ENCODE data around the gene MYH8.

DNA sequence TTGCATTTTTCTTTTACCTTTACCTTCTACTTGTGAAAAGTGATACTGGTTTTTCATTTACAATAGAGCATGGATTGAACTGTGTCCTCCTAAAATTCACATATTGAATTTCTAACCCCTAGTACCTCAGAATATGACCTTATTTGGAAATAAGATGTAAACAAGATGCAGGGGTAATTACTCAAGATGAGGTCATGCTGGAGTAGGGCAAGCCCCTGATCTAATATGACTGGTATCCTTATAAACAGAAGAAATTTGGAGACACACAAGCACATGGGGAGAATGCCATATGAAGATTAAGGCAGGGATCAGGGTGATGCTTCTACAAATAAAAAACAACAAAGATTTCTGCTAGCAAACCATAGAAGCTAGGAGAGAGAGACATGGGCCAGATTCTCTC is 61.2 kb downstream of the MYH8 start:
- TF ChIP-seq, protein P1, sequence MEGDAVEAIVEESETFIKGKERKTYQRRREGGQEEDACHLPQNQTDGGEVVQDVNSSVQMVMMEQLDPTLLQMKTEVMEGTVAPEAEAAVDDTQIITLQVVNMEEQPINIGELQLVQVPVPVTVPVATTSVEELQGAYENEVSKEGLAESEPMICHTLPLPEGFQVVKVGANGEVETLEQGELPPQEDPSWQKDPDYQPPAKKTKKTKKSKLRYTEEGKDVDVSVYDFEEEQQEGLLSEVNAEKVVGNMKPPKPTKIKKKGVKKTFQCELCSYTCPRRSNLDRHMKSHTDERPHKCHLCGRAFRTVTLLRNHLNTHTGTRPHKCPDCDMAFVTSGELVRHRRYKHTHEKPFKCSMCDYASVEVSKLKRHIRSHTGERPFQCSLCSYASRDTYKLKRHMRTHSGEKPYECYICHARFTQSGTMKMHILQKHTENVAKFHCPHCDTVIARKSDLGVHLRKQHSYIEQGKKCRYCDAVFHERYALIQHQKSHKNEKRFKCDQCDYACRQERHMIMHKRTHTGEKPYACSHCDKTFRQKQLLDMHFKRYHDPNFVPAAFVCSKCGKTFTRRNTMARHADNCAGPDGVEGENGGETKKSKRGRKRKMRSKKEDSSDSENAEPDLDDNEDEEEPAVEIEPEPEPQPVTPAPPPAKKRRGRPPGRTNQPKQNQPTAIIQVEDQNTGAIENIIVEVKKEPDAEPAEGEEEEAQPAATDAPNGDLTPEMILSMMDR (IDR thresholded peaks at IDR 0.05; ENCODE audit: borderline replicate concordance, extremely low read depth, low read length, poor library complexity, severe bottlenecking), result no peak
- no peak for TF ChIP-seq EZH2 (IDR thresholded peaks at IDR 0.05; ENCODE audit: borderline replicate concordance, low read depth, low read length, severe bottlenecking)
